HEK293T (cell line): Measurements from ENCODE around the gene SUCLG1.

Source experiments
- CTCF ChIA-PET: fragments of 350-600 bp; formaldehyde crosslinking; extraction: SDS; loops from one replicate; lab custom pipeline; 2021; ENCODE audit warnings: antibody characterized with exemption, inconsistent platforms; lab: Yijun Ruan, JAX
- POLR2A ChIA-PET: fragments of 350-600 bp; formaldehyde crosslinking; extraction: SDS; loops from one replicate; lab custom pipeline; 2020; ENCODE audit warnings: antibody characterized with exemption, inconsistent platforms; lab: Yijun Ruan, JAX
- DNase-seq: peaks from one replicate; pipeline ENCODE4 v3.0.0; 2012; ENCODE audit warnings: mixed read lengths; ENCODE audit errors: extremely low spot score
- ARNT ChIP-seq: fragments of 450-650 bp; IDR thresholded peaks from 2 replicates; pipeline ENCODE4 v1.6.1; 2017; ENCODE audit warnings: mild to moderate bottlenecking
- BHLHE40 ChIP-seq: fragments of 450-650 bp; IDR thresholded peaks from 2 replicates; pipeline ENCODE4 v1.6.1; 2016; ENCODE audit warnings: mild to moderate bottlenecking, moderate library complexity, borderline replicate concordance
- CTBP1 ChIP-seq: fragments of 450-650 bp; IDR thresholded peaks from 2 replicates; pipeline ENCODE4 v1.6.1; 2016; ENCODE audit warnings: borderline replicate concordance
- ELF4 ChIP-seq: fragments of 450-650 bp; IDR thresholded peaks from 2 replicates; pipeline ENCODE4 v1.6.1; 2017; ENCODE audit warnings: antibody characterized with exemption
- FOXA1 ChIP-seq: fragments of 450-650 bp; IDR thresholded peaks from 2 replicates; pipeline ENCODE4 v1.6.1; 2016; ENCODE audit warnings: mild to moderate bottlenecking
- FOXK2 ChIP-seq: fragments of 450-650 bp; IDR thresholded peaks from 2 replicates; pipeline ENCODE4 v1.6.1; 2016; ENCODE audit warnings: mild to moderate bottlenecking
- FOXM1 ChIP-seq: fragments of 450-650 bp; IDR thresholded peaks from 2 replicates; pipeline ENCODE4 v1.6.1; 2017; ENCODE audit warnings: mild to moderate bottlenecking, borderline replicate concordance
- HDGF ChIP-seq: fragments of 450-650 bp; IDR thresholded peaks from 2 replicates; pipeline ENCODE4 v1.6.1; 2017; ENCODE audit warnings: antibody characterized with exemption, borderline replicate concordance
- L3MBTL2 ChIP-seq: fragments of 450-650 bp; conservative IDR thresholded peaks from 2 replicates; pipeline ENCODE4 v1.6.1; 2016; ENCODE audit warnings: mild to moderate bottlenecking
- LEF1 ChIP-seq: fragments of 450-650 bp; IDR thresholded peaks from 2 replicates; pipeline ENCODE4 v1.6.1; 2017; ENCODE audit warnings: mild to moderate bottlenecking, borderline replicate concordance
- NFRKB ChIP-seq: fragments of 450-650 bp; IDR thresholded peaks from 2 replicates; pipeline ENCODE4 v1.6.1; 2016; ENCODE audit warnings: mild to moderate bottlenecking, moderate library complexity
- PKNOX1 ChIP-seq: fragments of 450-650 bp; IDR thresholded peaks from 2 replicates; pipeline ENCODE4 v1.6.1; 2016
- SP1 ChIP-seq: fragments of 450-650 bp; IDR thresholded peaks from 2 replicates; pipeline ENCODE4 v1.6.1; 2017
- SUZ12 ChIP-seq: fragments of 450-650 bp; IDR thresholded peaks from 2 replicates; pipeline ENCODE4 v1.6.1; 2016; ENCODE audit warnings: mild to moderate bottlenecking
- TARDBP ChIP-seq: fragments of 450-650 bp; IDR thresholded peaks from 2 replicates; pipeline ENCODE4 v1.6.1; 2016
- ZNF384 ChIP-seq: fragments of 450-650 bp; IDR thresholded peaks from 2 replicates; pipeline ENCODE4 v1.6.1; 2016

SUCLG1 gene

DNA sequence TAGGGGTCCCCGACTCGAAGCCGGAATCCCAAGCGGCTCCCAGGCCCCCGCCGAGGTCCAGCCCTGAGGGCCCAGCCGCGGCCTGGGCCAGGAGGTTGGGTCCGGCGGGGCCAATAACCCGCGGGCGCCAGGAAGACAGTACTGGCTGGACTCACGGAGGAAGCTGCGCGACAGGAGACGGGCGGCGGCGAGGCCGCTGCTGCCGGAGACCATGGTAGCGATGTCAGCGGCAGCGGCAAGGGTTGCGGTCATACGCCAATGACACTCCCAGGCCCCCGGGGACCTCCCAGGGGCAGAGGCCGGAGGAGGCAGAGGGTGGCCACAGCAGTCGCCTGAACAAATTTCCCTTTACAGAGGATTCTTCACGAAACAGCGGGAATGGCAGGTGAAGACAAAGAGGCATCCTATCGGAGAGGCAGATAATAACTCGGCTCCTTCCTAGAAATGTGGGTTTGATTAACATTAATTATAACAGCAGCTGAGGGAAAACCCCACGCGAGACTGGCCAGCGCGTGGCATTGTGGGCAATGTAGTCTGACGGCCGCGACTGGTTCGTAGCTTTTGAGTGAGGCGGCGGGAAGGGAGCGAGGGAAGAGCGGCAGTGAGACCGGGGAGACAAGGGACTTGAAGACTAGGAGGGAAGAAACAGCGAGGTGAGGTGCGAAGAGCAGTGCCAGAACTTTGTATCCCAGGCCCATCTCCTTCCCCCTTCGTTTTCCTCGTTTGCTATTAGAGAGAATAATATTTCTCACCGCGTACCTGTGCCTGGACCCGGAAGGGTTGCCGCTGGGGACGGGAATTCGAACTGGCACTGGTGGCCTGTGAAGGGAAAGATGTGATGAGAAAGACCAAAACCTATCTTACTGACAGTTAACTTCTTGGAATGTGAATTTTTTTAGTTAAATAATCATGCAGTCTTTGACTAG, at the start of gene SUCLG1:
Gene SUCLG1 (minus strand): TSS at position 263 of the 926 bp plus-strand sequence. CDS start 11 bp downstream, at position 252.
- ChIA-PET CTCF (interaction anchor here (1.3 kb wide), 1 partner anchor 466 kb away, joined by 3 read pairs; no protein-coding TSS in a partner anchor), POLR2A (interaction anchor here (0.9 to 1.0 kb wide), 5 partner anchors 9 to 516 kb away, joined by 3 read pairs; no protein-coding TSS in a partner anchor)
- TF ChIP-seq ZNF384 (no peak), FOXK2 (no peak), FOXM1 (no peak), CTBP1 (no peak), TARDBP (peak; percentile 46; the same call in 1 of the 2 replicates), SUZ12 (no peak), NFRKB (no peak), PKNOX1 (peak; percentile 14; the same call in 1 of the 2 replicates), ARNT (no peak), L3MBTL2 (peak; percentile 90), BHLHE40 (no peak)
- peak; percentile 84 for DNase-seq

GRCh38 chr2:84498150-84498799, 39.2 kb upstream of the SUCLG1 start:
- TF ChIP-seq ELF4 (no peak), PKNOX1 (no peak), SP1 (no peak), BHLHE40 (no peak), TARDBP (no peak), ZNF384 (no peak)
- POLR2A ChIA-PET, result no interaction called here
- CTCF ChIA-PET, result no interaction called here
- DNase-seq, result no peak

- DNase-seq, result no peak
- ChIA-PET POLR2A (no interaction called here), CTCF (interaction anchor here (1.2 kb wide), 1 partner anchor 428 kb away, joined by 6 read pairs; no protein-coding TSS in a partner anchor)
- no peak for TF ChIP-seq ELF4
- no peak for TF ChIP-seq TARDBP
- no peak for TF ChIP-seq FOXA1
- TF ChIP-seq PKNOX1, result no peak
- no peak for TF ChIP-seq CTBP1
- no peak for TF ChIP-seq ZNF384
- no peak for TF ChIP-seq BHLHE40
- TF ChIP-seq LEF1, result no peak
- TF ChIP-seq HDGF, result no peak
- no peak for TF ChIP-seq FOXM1
- no peak for TF ChIP-seq FOXK2
- no peak for TF ChIP-seq ARNT
- no peak for TF ChIP-seq SUZ12
- TF ChIP-seq SP1, result no peak
- no peak for TF ChIP-seq NFRKB
- TF ChIP-seq L3MBTL2, result no peak
Measured at GRCh38 chr2:84497285-84497684, 38.2 kb upstream of the SUCLG1 start.

GRCh38 chr2:84496386-84496785, 37.3 kb upstream of the SUCLG1 start:
- POLR2A ChIA-PET, result no interaction called here
- CTCF ChIA-PET, result no interaction called here
- TF ChIP-seq NFRKB, result no peak
- TF ChIP-seq ARNT, result no peak
- no peak for TF ChIP-seq SP1
- TF ChIP-seq L3MBTL2, result no peak
- no peak for TF ChIP-seq LEF1
- TF ChIP-seq BHLHE40, result no peak
- no peak for TF ChIP-seq SUZ12
- no peak for TF ChIP-seq FOXM1
- TF ChIP-seq ELF4, result no peak
- no peak for TF ChIP-seq CTBP1
- TF ChIP-seq FOXA1, result no peak
- TF ChIP-seq FOXK2, result no peak
- TF ChIP-seq TARDBP, result no peak
- no peak for TF ChIP-seq HDGF
- TF ChIP-seq PKNOX1, result no peak
- no peak for TF ChIP-seq ZNF384
- DNase-seq, result no peak

GRCh38 chr2:84495539-84496146, 36.6 kb upstream of the SUCLG1 start:
- no peak for TF ChIP-seq SP1
- TF ChIP-seq ELF4, result no peak
- no peak for TF ChIP-seq SUZ12
- POLR2A ChIA-PET, result no interaction called here
- CTCF ChIA-PET, result interaction anchor here (0.7 kb wide), 1 partner anchor 111 kb away, joined by 3 read pairs; no protein-coding TSS in a partner anchor
- DNase-seq, result peak; percentile 54
